Measurements from ENCODE around the gene VPS41. TPM values are rescaled to one million over a fixed set of nuclear protein-coding genes. Genes with fewer than 3 reads are reported as not detected.

VPS41 gene
- total RNA-seq, 2 experiments from 2014 or later: 23.2 to 46.1 TPM

DNA sequence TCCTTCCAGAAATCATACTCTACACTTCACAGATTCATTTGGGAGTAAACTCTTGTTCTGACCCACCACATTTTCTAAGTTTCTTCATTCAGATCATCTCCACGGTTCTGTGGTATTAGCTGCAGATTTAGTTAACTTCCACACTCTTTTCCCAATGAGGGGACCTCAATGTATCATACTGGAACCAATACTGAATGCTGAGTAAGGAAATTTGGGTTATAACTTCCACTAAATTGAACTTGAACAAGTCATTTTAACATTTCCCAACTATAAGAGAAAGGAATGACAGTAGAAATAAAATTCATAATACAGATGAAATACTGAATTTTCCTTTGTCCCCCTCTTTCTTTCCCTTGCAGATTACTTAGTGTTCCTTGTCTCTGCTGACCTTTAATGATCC is 131.4 kb downstream of the VPS41 start:
- Histone ChIP-seq H3K4me1 (ENCODE audit: insufficient read depth, low read length, poor library complexity, severe bottlenecking) (no peaks in the 10 kb centered on the region), H3K27ac (ENCODE audit: low read depth, low read length, poor library complexity, severe bottlenecking) (no peak overlapping the region), H3K79me2 (ENCODE audit: insufficient read depth, low read depth, low read length) (no peaks in the 10 kb centered on the region), H3K4me3 (ENCODE audit: low read depth, low read length, poor library complexity, severe bottlenecking) (no peak overlapping the region), H2AFZ (ENCODE audit: low read length) (no peak overlapping the region), H3K9me3 (ENCODE audit: low read length) (no peaks in the 10 kb centered on the region), H3K4me2 (ENCODE audit: low read length) (no peak overlapping the region), H3K36me3 (ENCODE audit: insufficient read depth, low read length) (no peaks in the 10 kb centered on the region), H3K9me2 (ENCODE audit: insufficient read depth, low read length) (no peaks in the 10 kb centered on the region), H4K20me1 (ENCODE audit: insufficient read depth, low read length) (no peaks in the 10 kb centered on the region)
- DNase-seq (ENCODE audit: low spot score): no peak
- BruUV-seq (replicated peaks): no TSS peak
- intact Hi-C loops (cut with micrococcal nuclease; ENCODE audit: unreplicated experiment): no loop called here
- CTCF ChIA-PET (ENCODE audit: unreplicated experiment): no interaction called here
- POLR2A ChIA-PET: interaction anchor here (0.8 to 0.9 kb wide), 2 partner anchors 8 to 258 kb away, joined by 3 read pairs; no protein-coding TSS in a partner anchor
- TF ChIP-seq, protein P1, sequence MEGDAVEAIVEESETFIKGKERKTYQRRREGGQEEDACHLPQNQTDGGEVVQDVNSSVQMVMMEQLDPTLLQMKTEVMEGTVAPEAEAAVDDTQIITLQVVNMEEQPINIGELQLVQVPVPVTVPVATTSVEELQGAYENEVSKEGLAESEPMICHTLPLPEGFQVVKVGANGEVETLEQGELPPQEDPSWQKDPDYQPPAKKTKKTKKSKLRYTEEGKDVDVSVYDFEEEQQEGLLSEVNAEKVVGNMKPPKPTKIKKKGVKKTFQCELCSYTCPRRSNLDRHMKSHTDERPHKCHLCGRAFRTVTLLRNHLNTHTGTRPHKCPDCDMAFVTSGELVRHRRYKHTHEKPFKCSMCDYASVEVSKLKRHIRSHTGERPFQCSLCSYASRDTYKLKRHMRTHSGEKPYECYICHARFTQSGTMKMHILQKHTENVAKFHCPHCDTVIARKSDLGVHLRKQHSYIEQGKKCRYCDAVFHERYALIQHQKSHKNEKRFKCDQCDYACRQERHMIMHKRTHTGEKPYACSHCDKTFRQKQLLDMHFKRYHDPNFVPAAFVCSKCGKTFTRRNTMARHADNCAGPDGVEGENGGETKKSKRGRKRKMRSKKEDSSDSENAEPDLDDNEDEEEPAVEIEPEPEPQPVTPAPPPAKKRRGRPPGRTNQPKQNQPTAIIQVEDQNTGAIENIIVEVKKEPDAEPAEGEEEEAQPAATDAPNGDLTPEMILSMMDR (conservative IDR thresholded peaks at IDR 0.05; ENCODE audit: low read length): no peak
- no peak for TF ChIP-seq EZH2phosphoT487 (IDR thresholded peaks at IDR 0.05; ENCODE audit: borderline replicate concordance, low read depth, low read length)

DNA sequence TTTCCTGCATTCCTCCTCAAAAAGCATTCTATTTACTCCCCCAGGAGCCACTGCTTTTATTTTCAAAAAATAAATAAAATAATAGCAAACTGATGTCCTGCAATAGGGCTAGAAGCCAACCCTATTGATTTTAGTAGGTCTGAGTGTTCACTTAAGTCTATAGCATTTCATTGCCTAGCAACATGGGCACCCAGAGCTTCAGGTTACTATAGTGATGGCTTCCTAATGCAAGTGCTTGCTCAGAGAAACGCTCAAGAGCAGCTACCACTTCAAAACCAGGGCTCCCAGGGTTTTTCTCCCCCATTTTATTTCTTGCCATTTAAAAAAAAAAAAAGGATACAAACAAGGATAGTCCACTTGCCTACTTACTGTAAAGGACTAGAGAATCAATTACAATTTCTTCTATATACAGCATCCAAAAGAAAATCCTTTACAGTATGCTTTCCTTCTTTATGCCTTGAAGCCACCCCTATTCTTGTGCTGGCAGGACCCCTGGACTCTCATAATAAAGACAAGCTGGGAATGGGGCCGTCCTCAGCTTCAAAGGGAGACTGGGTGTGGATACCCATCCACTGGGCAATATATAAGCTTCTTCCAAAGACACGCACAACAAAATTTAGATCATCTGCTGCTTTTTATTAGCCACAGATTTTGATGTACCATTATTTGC is 133.3 kb downstream of the VPS41 start:
- ChIA-PET POLR2A (interaction anchor here (0.7 to 0.8 kb wide), 3 partner anchors 8 to 12 kb away, joined by 3 to 4 read pairs (median 3); no protein-coding TSS in a partner anchor), CTCF (ENCODE audit: unreplicated experiment) (no interaction called here)
- Histone ChIP-seq H2AFZ (ENCODE audit: low read length) (no peak overlapping the region), H3K4me1 (ENCODE audit: insufficient read depth, low read length, poor library complexity, severe bottlenecking) (no peaks in the 10 kb centered on the region), H4K20me1 (ENCODE audit: insufficient read depth, low read length) (no peaks in the 10 kb centered on the region), H3K4me3 (ENCODE audit: low read depth, low read length, poor library complexity, severe bottlenecking) (no peak overlapping the region), H3K79me2 (ENCODE audit: insufficient read depth, low read depth, low read length) (no peaks in the 10 kb centered on the region), H3K4me2 (ENCODE audit: low read length) (no peak overlapping the region), H3K9me2 (ENCODE audit: insufficient read depth, low read length) (no peaks in the 10 kb centered on the region), H3K9me3 (ENCODE audit: low read length) (no peaks in the 10 kb centered on the region), H3K27ac (ENCODE audit: low read depth, low read length, poor library complexity, severe bottlenecking) (no peak overlapping the region), H3K36me3 (ENCODE audit: insufficient read depth, low read length) (no peaks in the 10 kb centered on the region)
- no peak for DNase-seq (ENCODE audit: low spot score)
- intact Hi-C loops (cut with micrococcal nuclease; ENCODE audit: unreplicated experiment): no loop called here
- TF ChIP-seq EZH2phosphoT487 (IDR thresholded peaks at IDR 0.05; ENCODE audit: borderline replicate concordance, low read depth, low read length): no peak
- TF ChIP-seq, protein P1 (conservative IDR thresholded peaks at IDR 0.05; ENCODE audit: low read length): no peak
- BruUV-seq (replicated peaks): no TSS peak

DNA sequence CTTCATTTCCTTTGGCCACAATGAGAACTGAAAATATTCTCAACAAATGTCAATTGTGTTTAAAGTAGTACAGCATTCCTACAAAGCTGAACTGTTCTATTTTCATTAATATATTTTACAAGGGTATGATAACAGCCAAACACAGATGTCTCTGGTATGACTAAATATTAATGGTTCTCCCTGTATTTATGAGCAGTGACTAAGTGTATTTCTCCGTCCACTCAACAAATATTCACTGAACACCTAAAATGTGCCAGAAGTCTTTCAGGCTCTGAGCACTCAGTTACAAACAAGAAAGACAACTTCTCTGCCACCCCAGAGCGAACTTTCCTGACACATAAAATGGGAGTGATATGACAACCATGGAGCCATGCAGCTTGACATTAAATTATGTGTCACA is 135.6 kb downstream of the VPS41 start:
- TF ChIP-seq, protein P1 (conservative IDR thresholded peaks at IDR 0.05; ENCODE audit: low read length): no peak
- Histone ChIP-seq H3K9me3 (ENCODE audit: low read length) (no peaks in the 10 kb centered on the region), H3K79me2 (ENCODE audit: insufficient read depth, low read depth, low read length) (no peaks in the 10 kb centered on the region), H3K27ac (ENCODE audit: low read depth, low read length, poor library complexity, severe bottlenecking) (no peak overlapping the region), H2AFZ (ENCODE audit: low read length) (no peak overlapping the region), H4K20me1 (ENCODE audit: insufficient read depth, low read length) (no peaks in the 10 kb centered on the region), H3K9me2 (ENCODE audit: insufficient read depth, low read length) (no peaks in the 10 kb centered on the region), H3K36me3 (ENCODE audit: insufficient read depth, low read length) (no peaks in the 10 kb centered on the region), H3K4me1 (ENCODE audit: insufficient read depth, low read length, poor library complexity, severe bottlenecking) (no peaks in the 10 kb centered on the region), H3K4me3 (ENCODE audit: low read depth, low read length, poor library complexity, severe bottlenecking) (no peak overlapping the region), H3K4me2 (ENCODE audit: low read length) (no peak overlapping the region)
- no peak for DNase-seq (ENCODE audit: low spot score)
- ChIA-PET POLR2A (no interaction called here), CTCF (ENCODE audit: unreplicated experiment) (no interaction called here)
- no TSS peak for BruUV-seq (replicated peaks)
- intact Hi-C loops (cut with micrococcal nuclease; ENCODE audit: unreplicated experiment): no loop called here

All from OCI-LY7 (cell line).